Endothelial cell of umbilical vein (primary cell): ENCODE results near the gene SAP130. TPM values are rescaled to one million over a fixed set of nuclear protein-coding genes. Genes with fewer than 3 reads are reported as not detected.

Source experiments
- BruUV-seq: library from RNA; stranded (reverse); fragments of 400-500 nt; replicated peaks from 2 replicates; lab custom pipeline; 2021; lab: Mats Ljungman, UMichigan
- CTCF ChIA-PET: fragments of 300-600, 350-600 bp; sonication (Branson Sonifier 250); formaldehyde crosslinking; loops from one replicate; lab custom pipeline; 2021; ENCODE audit warnings: antibody characterized with exemption, inconsistent platforms; lab: Charles Lee
- POLR2A ChIA-PET: fragments of 300-600, 350-600 bp; sonication (Branson Sonifier 250); formaldehyde crosslinking; loops from one replicate; lab custom pipeline; 2021; ENCODE audit warnings: antibody characterized with exemption, inconsistent platforms; lab: Charles Lee
- DNase-seq: peaks from one replicate; pipeline ENCODE4 v3.0.0-alpha.2; 2011; ENCODE audit warnings: low read depth, low spot score
- FAIRE-seq: peaks from 2 replicates; lab custom pipeline; 2011; peaks lifted over from hg19 to GRCh38; lab: Jason Lieb, UNC
- H2AFZ ChIP-seq: 2 replicates; pipeline ENCODE4 v1.6.0; 2012; ENCODE audit warnings: low read depth, low read length, control low read depth, inconsistent platforms
- H3K27ac ChIP-seq: 2 replicates; pipeline ENCODE4 v1.5.1; 2011; ENCODE audit warnings: low read depth, mild to moderate bottlenecking, control low read depth, low read length, moderate library complexity; ENCODE audit not compliant: insufficient read depth
- H3K27me3 ChIP-seq, 2 experiments: 2 replicates each; pipeline versions ENCODE4 v1.6.0 to v1.6.1; 2011; ENCODE audit warnings: low read length in 2 of 2, mixed read lengths in 1 of 2; ENCODE audit not compliant: control insufficient read depth in 2 of 2, insufficient read depth in 2 of 2
- H3K36me3 ChIP-seq, 2 experiments: 2 replicates in 1 of 2; 3 replicates in 1 of 2; pipeline ENCODE4 v1.5.1; 2011; ENCODE audit warnings: low read length in 2 of 2, mild to moderate bottlenecking in 1 of 2, moderate library complexity in 1 of 2; ENCODE audit not compliant: control insufficient read depth in 2 of 2, insufficient read depth in 2 of 2; ENCODE audit errors: extremely low read depth in 1 of 2
- H3K4me1 ChIP-seq: 3 replicates; pipeline ENCODE4 v1.5.1; 2011; ENCODE audit warnings: mild to moderate bottlenecking, low read length; ENCODE audit not compliant: control insufficient read depth, insufficient read depth; ENCODE audit errors: extremely low read depth
- H3K4me2 ChIP-seq: 2 replicates; pipeline ENCODE4 v1.6.1; 2011; ENCODE audit warnings: low read length, control low read depth, mixed read lengths; ENCODE audit not compliant: insufficient read depth
- H3K4me3 ChIP-seq, 3 experiments: fragments of 200-600 bp in 1 of 3; sonication (generic), shearing (Covaris generic) in 1 of 3; replicated peaks in 1 of 3; 2 replicates each; pipeline ENCODE4 v1.5.1; 2011 to 2016; ENCODE audit warnings: control low read depth in 3 of 3, low read length in 3 of 3, mild to moderate bottlenecking in 2 of 3, inconsistent platforms in 1 of 3, low read depth in 1 of 3, moderate library complexity in 1 of 3; ENCODE audit not compliant: insufficient read depth in 1 of 3
- H3K79me2 ChIP-seq: 2 replicates; pipeline ENCODE4 v1.6.0; 2012; ENCODE audit warnings: low read length, inconsistent platforms; ENCODE audit not compliant: control insufficient read depth, insufficient read depth
- H3K9ac ChIP-seq: replicated peaks from 2 replicates; pipeline ENCODE3; 2011; ENCODE audit warnings: low read length, control low read depth; ENCODE audit not compliant: insufficient read depth; ENCODE audit errors: extremely low read depth
- H3K9me1 ChIP-seq: replicated peaks from 3 replicates; pipeline ENCODE4 v1.6.0; 2011; ENCODE audit warnings: mild to moderate bottlenecking, low read length; ENCODE audit not compliant: control insufficient read depth, insufficient read depth; ENCODE audit errors: extremely low read depth
- H3K9me3 ChIP-seq: replicated peaks from 2 replicates; pipeline ENCODE4 v1.5.1; 2012; ENCODE audit warnings: low read length, inconsistent platforms; ENCODE audit not compliant: control insufficient read depth, insufficient read depth
- H4K20me1 ChIP-seq: replicated peaks from 2 replicates; pipeline ENCODE3; 2011; ENCODE audit warnings: mild to moderate bottlenecking, low read length; ENCODE audit not compliant: control insufficient read depth, insufficient read depth; ENCODE audit errors: extremely low read depth
- EZH2 ChIP-seq: IDR thresholded peaks from 2 replicates; pipeline ENCODE4 v1.6.1; 2012; ENCODE audit warnings: borderline replicate concordance, low read depth, mild to moderate bottlenecking, moderate library complexity, low read length, inconsistent platforms; ENCODE audit not compliant: severe bottlenecking
- FOS ChIP-seq: IDR thresholded peaks from 2 replicates; pipeline ENCODE4 v1.6.1; 2011; ENCODE audit warnings: mild to moderate bottlenecking, low read length, moderate library complexity, borderline replicate concordance; ENCODE audit not compliant: insufficient read depth
- GATA2 ChIP-seq: IDR thresholded peaks from 2 replicates; pipeline ENCODE4 v1.7.0; 2011; ENCODE audit warnings: low read depth, mild to moderate bottlenecking, moderate library complexity, mixed read lengths, low read length; ENCODE audit not compliant: insufficient read length, insufficient read depth
- JUN ChIP-seq: IDR thresholded peaks from 2 replicates; pipeline ENCODE4 v1.6.1; 2011; ENCODE audit warnings: borderline replicate concordance, low read depth; ENCODE audit not compliant: insufficient read length, insufficient read depth
- MYC ChIP-seq: IDR thresholded peaks from one replicate; pipeline ENCODE4 v1.6.1; 2011; ENCODE audit warnings: mild to moderate bottlenecking, low read depth, low read length
- POLR2A ChIP-seq: IDR thresholded peaks from 2 replicates; pipeline ENCODE4 v1.6.1; 2012; ENCODE audit warnings: low read depth, mild to moderate bottlenecking, control low read depth, low read length
- POLR2AphosphoS5 ChIP-seq: IDR thresholded peaks from 2 replicates; pipeline ENCODE4 v1.6.1; 2012; ENCODE audit warnings: low read depth, mild to moderate bottlenecking, control low read depth, low read length, moderate library complexity; ENCODE audit not compliant: insufficient read depth
- dilution Hi-C: fragments of 300-500 bp; cut with MboI; formaldehyde crosslinking; loops from one replicate; pipeline ENCODE4 v1.15.0; 2019; ENCODE audit warnings: low sequenced_read_pairs; ENCODE audit not compliant: extremely low pct_ligation_motif_present
- intact Hi-C: fragments of 100-400 bp; cut with micrococcal nuclease; formaldehyde crosslinking; loops from one replicate; pipeline ENCODE4 v1.10.0; 2022
- polyA plus RNA-seq, 4 experiments: library from polyadenylated mRNA; depleted of rRNA in 3 of 4; stranded (reverse) in 3 of 4; unstranded in 1 of 4; fragments of >200 nt; gene quantifications; 2 replicates each; pipeline versions ENCODE4 v1.2.1 to v1.2.3, GENCODE V29; 2011 to 2012; ENCODE audit warnings: missing spikeins in 1 of 4
- total RNA-seq: library from RNA; stranded (reverse); gene quantifications from 2 replicates; pipeline ENCODE4 v1.2.3, GENCODE V29; 2021
- TF ChIP-seq, protein P1 (sequence below): IDR thresholded peaks from 2 replicates; pipeline ENCODE4 v1.6.1; 2011; ENCODE audit not compliant: insufficient read depth, insufficient read length
- TF ChIP-seq, protein P2 (sequence below), 2 donors: IDR thresholded peaks; 1 replicate in 1 of 2; 2 replicates in 1 of 2; pipeline ENCODE4 v1.5.1; 2011; ENCODE audit warnings: low read length in 2 of 2, mild to moderate bottlenecking in 2 of 2, moderate library complexity in 2 of 2, control low read depth in 1 of 2, inconsistent platforms in 1 of 2, low read depth in 1 of 2; ENCODE audit not compliant: insufficient read depth in 1 of 2; ENCODE audit errors: extremely low read depth in 1 of 2

Gene SAP130
- total and polyA plus RNA-seq, 2 donors (not counting 3 experiments of a cell fraction or from before 2014, with no cell fraction given), result 26.8 to 34.3 TPM

DNA sequence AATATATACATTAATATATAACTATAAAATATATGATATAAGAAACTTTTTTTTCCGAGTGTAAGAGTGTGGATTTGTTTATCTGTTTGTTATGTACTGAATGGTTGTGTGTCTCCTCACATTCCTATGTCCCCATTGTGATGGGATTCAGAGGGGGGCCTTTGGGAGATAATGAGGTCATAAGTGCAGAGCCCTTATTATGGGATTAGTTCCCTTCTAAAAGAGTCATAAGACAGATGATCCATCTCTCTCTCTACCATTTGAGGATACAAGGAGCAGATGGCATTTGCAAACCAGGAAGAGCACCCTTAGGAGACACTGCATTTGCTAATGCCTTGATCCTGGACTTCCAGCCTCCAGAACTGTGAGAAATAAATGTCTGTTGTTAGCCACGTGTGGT, 30.3 kb upstream of the SAP130 start:
- intact Hi-C loops, result no loop called here
- Histone ChIP-seq H3K36me3 (no peaks in the 10 kb centered on the region), H3K9me1 (no peaks in the 10 kb centered on the region), H3K4me1 (no peaks in the 10 kb centered on the region), H4K20me1 (no peaks in the 10 kb centered on the region), H2AFZ (no peak overlapping the region), H3K4me2 (no peak overlapping the region), H3K79me2 (no peaks in the 10 kb centered on the region), H3K27ac (no peak overlapping the region), H3K9ac (no peak overlapping the region), H3K27me3 (peaks cover 0 to 4% of the 10 kb centered on the region in 2 experiments), H3K9me3 (no peaks in the 10 kb centered on the region), H3K4me3 (no peak overlapping the region)
- ChIA-PET CTCF (no interaction called here), POLR2A (no interaction called here)
- BruUV-seq, result no TSS peak
- no peak for TF ChIP-seq FOS
- TF ChIP-seq, protein P1, sequence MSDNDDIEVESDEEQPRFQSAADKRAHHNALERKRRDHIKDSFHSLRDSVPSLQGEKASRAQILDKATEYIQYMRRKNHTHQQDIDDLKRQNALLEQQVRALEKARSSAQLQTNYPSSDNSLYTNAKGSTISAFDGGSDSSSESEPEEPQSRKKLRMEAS, result no peak
- TF ChIP-seq EZH2, result no peak
- no peak for TF ChIP-seq GATA2
- TF ChIP-seq POLR2A, result no peak
- TF ChIP-seq MYC, result no peak
- TF ChIP-seq, protein P2, sequence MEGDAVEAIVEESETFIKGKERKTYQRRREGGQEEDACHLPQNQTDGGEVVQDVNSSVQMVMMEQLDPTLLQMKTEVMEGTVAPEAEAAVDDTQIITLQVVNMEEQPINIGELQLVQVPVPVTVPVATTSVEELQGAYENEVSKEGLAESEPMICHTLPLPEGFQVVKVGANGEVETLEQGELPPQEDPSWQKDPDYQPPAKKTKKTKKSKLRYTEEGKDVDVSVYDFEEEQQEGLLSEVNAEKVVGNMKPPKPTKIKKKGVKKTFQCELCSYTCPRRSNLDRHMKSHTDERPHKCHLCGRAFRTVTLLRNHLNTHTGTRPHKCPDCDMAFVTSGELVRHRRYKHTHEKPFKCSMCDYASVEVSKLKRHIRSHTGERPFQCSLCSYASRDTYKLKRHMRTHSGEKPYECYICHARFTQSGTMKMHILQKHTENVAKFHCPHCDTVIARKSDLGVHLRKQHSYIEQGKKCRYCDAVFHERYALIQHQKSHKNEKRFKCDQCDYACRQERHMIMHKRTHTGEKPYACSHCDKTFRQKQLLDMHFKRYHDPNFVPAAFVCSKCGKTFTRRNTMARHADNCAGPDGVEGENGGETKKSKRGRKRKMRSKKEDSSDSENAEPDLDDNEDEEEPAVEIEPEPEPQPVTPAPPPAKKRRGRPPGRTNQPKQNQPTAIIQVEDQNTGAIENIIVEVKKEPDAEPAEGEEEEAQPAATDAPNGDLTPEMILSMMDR (IDR thresholded peaks at IDR 0.05; ENCODE audit: extremely low read depth in 1 of 2, insufficient read depth in 1 of 2, low read depth in 1 of 2, low read length in 2 of 2), result no peak
- TF ChIP-seq JUN, result no peak
- no peak for TF ChIP-seq POLR2AphosphoS5
- dilution Hi-C loops, result no loop called here
- FAIRE-seq (no peak), DNase-seq (no peak)
